PC-3 (cell line): ENCODE data around the gene ASIP.

Experiments used
- EZH2 ChIP-seq: fragments of 300-600 bp; sonication (generic); IDR thresholded peaks from one replicate; pipeline ENCODE4 v1.6.1; 2017; ENCODE audit warnings: antibody characterized with exemption, mild to moderate bottlenecking, low read length; ENCODE audit not compliant: unreplicated experiment
- EZH2phosphoT487 ChIP-seq: fragments of 300-600 bp; sonication (generic); IDR thresholded peaks from 2 replicates; pipeline ENCODE4 v1.6.1; 2018; ENCODE audit warnings: mild to moderate bottlenecking, antibody characterized with exemption, low read length, borderline replicate concordance
- TF ChIP-seq, protein P1 (sequence below): fragments of 300-600 bp; sonication (generic); conservative IDR thresholded peaks from 2 replicates; pipeline ENCODE4 v1.5.1; 2017; ENCODE audit warnings: antibody characterized with exemption, low read depth, mild to moderate bottlenecking, low read length

DNA sequence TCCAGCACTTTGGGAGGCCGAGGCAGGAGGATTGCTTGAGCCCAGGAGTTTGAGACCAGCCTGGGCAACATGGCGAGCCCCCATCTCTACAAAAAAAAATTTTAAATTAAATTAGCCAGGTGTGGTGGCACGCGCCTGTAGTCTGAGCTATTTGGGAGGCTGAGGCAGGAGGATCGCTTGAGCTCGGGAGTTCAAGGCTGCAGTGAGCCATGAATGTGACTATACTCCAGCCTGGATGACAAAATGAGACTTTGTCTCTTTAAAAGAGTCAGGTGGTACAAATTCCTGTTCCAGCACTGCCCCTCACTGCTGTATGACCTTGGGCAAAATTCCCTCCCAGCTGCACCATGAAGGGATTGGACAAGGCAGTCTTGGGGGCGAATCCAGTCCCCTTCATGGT is 33.5 kb downstream of the ASIP start:
- TF ChIP-seq, protein P1, sequence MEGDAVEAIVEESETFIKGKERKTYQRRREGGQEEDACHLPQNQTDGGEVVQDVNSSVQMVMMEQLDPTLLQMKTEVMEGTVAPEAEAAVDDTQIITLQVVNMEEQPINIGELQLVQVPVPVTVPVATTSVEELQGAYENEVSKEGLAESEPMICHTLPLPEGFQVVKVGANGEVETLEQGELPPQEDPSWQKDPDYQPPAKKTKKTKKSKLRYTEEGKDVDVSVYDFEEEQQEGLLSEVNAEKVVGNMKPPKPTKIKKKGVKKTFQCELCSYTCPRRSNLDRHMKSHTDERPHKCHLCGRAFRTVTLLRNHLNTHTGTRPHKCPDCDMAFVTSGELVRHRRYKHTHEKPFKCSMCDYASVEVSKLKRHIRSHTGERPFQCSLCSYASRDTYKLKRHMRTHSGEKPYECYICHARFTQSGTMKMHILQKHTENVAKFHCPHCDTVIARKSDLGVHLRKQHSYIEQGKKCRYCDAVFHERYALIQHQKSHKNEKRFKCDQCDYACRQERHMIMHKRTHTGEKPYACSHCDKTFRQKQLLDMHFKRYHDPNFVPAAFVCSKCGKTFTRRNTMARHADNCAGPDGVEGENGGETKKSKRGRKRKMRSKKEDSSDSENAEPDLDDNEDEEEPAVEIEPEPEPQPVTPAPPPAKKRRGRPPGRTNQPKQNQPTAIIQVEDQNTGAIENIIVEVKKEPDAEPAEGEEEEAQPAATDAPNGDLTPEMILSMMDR: no peak
- TF ChIP-seq EZH2phosphoT487 (no peak), EZH2 (no peak)
